Astrocyte (in vitro differentiated cells and primary cell): ENCODE data around the gene PHC2. TPM values are rescaled to one million over a fixed set of nuclear protein-coding genes. Genes with fewer than 3 reads are reported as not detected.

Source experiments
- DNase-seq: peaks from one replicate; pipeline ENCODE4 v3.0.0-alpha.2; 2010; ENCODE audit warnings: low read depth
- FAIRE-seq: peaks from 2 replicates; lab custom pipeline; 2011; peaks lifted over from hg19 to GRCh38; lab: Jason Lieb, UNC
- H2AFZ ChIP-seq: 2 replicates; pipeline ENCODE4 v1.6.0; 2012; ENCODE audit warnings: low read depth, low read length, inconsistent platforms
- H3K27ac ChIP-seq: 2 replicates; pipeline ENCODE4 v1.5.1; 2011; ENCODE audit warnings: low read depth, low read length, inconsistent platforms
- H3K27me3 ChIP-seq: 2 replicates; pipeline ENCODE4 v1.6.0; 2011; ENCODE audit warnings: low read length, inconsistent platforms; ENCODE audit not compliant: insufficient read depth
- H3K36me3 ChIP-seq: 2 replicates; pipeline ENCODE4 v1.5.1; 2011; ENCODE audit warnings: low read length, inconsistent platforms; ENCODE audit not compliant: insufficient read depth
- H3K4me1 ChIP-seq: 2 replicates; pipeline ENCODE4 v1.5.1; 2011; ENCODE audit warnings: low read length, inconsistent platforms; ENCODE audit not compliant: insufficient read depth
- H3K4me2 ChIP-seq: 2 replicates; pipeline ENCODE4 v1.6.0; 2012; ENCODE audit warnings: low read length, inconsistent platforms
- H3K4me3 ChIP-seq: 2 replicates; pipeline ENCODE4 v1.5.1; 2011; ENCODE audit warnings: low read depth, mild to moderate bottlenecking, low read length, inconsistent platforms; ENCODE audit not compliant: insufficient read depth
- H3K79me2 ChIP-seq: 2 replicates; pipeline ENCODE4 v1.6.0; 2012; ENCODE audit warnings: mild to moderate bottlenecking, low read length, inconsistent platforms; ENCODE audit not compliant: insufficient read depth
- H3K9ac ChIP-seq: 2 replicates; pipeline ENCODE4 v1.6.0; 2012; ENCODE audit warnings: mild to moderate bottlenecking, low read length, inconsistent platforms
- H3K9me3 ChIP-seq: 2 replicates; pipeline ENCODE4 v1.5.1; 2012; ENCODE audit warnings: low read depth, mild to moderate bottlenecking, low read length, inconsistent platforms; ENCODE audit not compliant: insufficient read depth
- H4K20me1 ChIP-seq: 2 replicates; pipeline ENCODE4 v1.6.0; 2012; ENCODE audit warnings: low read length, inconsistent platforms; ENCODE audit not compliant: insufficient read depth
- H3K27ac Mint-ChIP-seq: one replicate; pipeline ENCODE4 v1.8.0; 2021; ENCODE audit warnings: mild to moderate bottlenecking, mixed read lengths; ENCODE audit not compliant: unreplicated experiment
- H3K27me3 Mint-ChIP-seq: one replicate; pipeline ENCODE4 v1.8.0; 2021; ENCODE audit warnings: low read depth, mixed read lengths; ENCODE audit not compliant: unreplicated experiment
- H3K36me3 Mint-ChIP-seq: one replicate; pipeline ENCODE4 v1.8.0; 2021; ENCODE audit warnings: low read depth, mixed read lengths; ENCODE audit not compliant: unreplicated experiment
- H3K4me1 Mint-ChIP-seq: one replicate; pipeline ENCODE4 v1.8.0; 2021; ENCODE audit warnings: low read depth, mixed read lengths; ENCODE audit not compliant: unreplicated experiment
- H3K4me3 Mint-ChIP-seq: one replicate; pipeline ENCODE4 v1.8.0; 2021; ENCODE audit warnings: mild to moderate bottlenecking, moderate library complexity, mixed read lengths; ENCODE audit not compliant: unreplicated experiment
- H3K9me3 Mint-ChIP-seq: one replicate; pipeline ENCODE4 v1.8.0; 2021; ENCODE audit warnings: mild to moderate bottlenecking, mixed read lengths; ENCODE audit not compliant: unreplicated experiment
- CTCF ChIP-seq: IDR thresholded peaks from 2 replicates; pipeline ENCODE4 v1.5.1; 2011; ENCODE audit warnings: low read depth, mild to moderate bottlenecking, inconsistent platforms, low read length, moderate library complexity; ENCODE audit not compliant: insufficient read depth
- EZH2 ChIP-seq: IDR thresholded peaks from 2 replicates; pipeline ENCODE4 v1.6.1; 2012; ENCODE audit warnings: mild to moderate bottlenecking, low read length, inconsistent platforms; ENCODE audit not compliant: insufficient read depth
- total RNA-seq: library from RNA; stranded (reverse); gene quantifications from 2 replicates; pipeline ENCODE4 v1.2.1, GENCODE V29; 2021

The PHC2 gene
- total RNA-seq, 1 donor from 2014 or later: 113 TPM

DNA sequence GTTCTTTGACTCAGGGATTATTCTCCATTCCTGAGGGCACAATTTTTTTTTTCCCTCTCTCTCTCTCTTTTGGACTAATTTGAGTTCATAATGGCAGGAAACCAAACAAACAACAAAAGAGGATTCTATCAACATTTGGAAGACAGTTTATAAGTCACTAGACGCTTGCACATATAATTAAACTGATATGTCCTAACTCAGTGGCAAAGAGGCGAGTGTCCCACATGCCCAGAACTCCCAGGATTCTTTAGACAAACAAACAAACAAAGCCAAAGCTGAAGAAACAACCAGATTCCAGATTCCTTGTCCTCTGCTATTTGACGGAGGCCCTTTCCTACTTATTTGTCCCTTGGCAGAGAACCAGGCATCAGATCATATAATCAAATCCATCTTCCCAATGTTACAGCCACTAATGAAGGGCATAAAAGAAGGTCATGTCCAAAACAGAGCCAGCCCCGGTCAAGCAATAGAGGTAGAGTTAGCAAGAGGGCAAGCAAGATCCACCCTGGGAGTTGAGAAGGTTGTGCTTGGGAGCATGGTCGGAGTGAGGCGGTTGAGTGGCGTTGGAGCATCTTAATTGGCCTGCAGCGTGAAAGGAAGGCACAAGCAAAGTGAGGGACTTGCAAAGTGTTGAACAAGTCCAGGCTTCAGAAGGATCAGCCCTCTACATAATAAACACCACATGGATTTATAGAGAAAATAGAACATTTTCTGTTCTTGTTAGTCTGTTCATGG is 144.3 kb downstream of the PHC2 start:
- Histone ChIP-seq H3K9me3 (no peaks in the 10 kb centered on the region), H3K4me1 (no peaks in the 10 kb centered on the region), H3K27me3 (no peaks in the 10 kb centered on the region), H3K27ac (no peak overlapping the region), H3K79me2 (no peaks in the 10 kb centered on the region), H2AFZ (no peak overlapping the region), H3K4me3 (no peak overlapping the region), H3K9ac (no peak overlapping the region), H3K4me2 (no peak overlapping the region), H3K36me3 (peaks cover 12% of the 10 kb centered on the region), H4K20me1 (peaks cover 22% of the 10 kb centered on the region)
- Mint-ChIP-seq H3K9me3 (peaks cover 3% of the 10 kb centered on the region), H3K27ac (peak overlapping the region; percentile 48), H3K4me3 (no peak overlapping the region), H3K27me3 (no peaks in the 10 kb centered on the region), H3K4me1 (no peaks in the 10 kb centered on the region), H3K36me3 (peaks cover 29% of the 10 kb centered on the region)
- TF ChIP-seq EZH2 (no peak), CTCF (no peak)
- FAIRE-seq (no peak), DNase-seq (no peak)

GRCh38 chr1:33284049-33284448 is 146.8 kb downstream of the PHC2 start:
- H3K9me3 Mint-ChIP-seq: peaks cover 2% of the 10 kb centered on the region
- H3K4me3 Mint-ChIP-seq: no peak overlapping the region
- Histone ChIP-seq H2AFZ (no peak overlapping the region), H3K79me2 (no peaks in the 10 kb centered on the region), H3K4me3 (no peak overlapping the region), H3K9me3 (no peaks in the 10 kb centered on the region), H3K9ac (no peak overlapping the region), H3K4me2 (no peak overlapping the region), H3K36me3 (peaks cover 20% of the 10 kb centered on the region), H3K4me1 (no peaks in the 10 kb centered on the region), H4K20me1 (peaks cover 14% of the 10 kb centered on the region), H3K27ac (no peak overlapping the region), H3K27me3 (no peaks in the 10 kb centered on the region)
- H3K36me3 Mint-ChIP-seq: peaks cover 22% of the 10 kb centered on the region
- DNase-seq (no peak), FAIRE-seq (no peak)
- no peaks in the 10 kb centered on the region for H3K27me3 Mint-ChIP-seq
- no peak overlapping the region for H3K27ac Mint-ChIP-seq
- H3K4me1 Mint-ChIP-seq: no peaks in the 10 kb centered on the region
- TF ChIP-seq CTCF (no peak), EZH2 (no peak)

GRCh38 chr1:33282791-33283190 is 148.1 kb downstream of the PHC2 start:
- FAIRE-seq: no peak
- peaks cover 15% of the 10 kb centered on the region for H3K36me3 Mint-ChIP-seq
- H3K36me3 ChIP-seq: peaks cover 27% of the 10 kb centered on the region

More at GRCh38 chr1:33282791-33283190, 148.1 kb downstream of the PHC2 start:
- Histone ChIP-seq H3K9me3 (no peaks in the 10 kb centered on the region), H2AFZ (no peak overlapping the region), H3K9ac (no peak overlapping the region), H3K27ac (no peak overlapping the region), H3K27me3 (no peaks in the 10 kb centered on the region), H4K20me1 (peaks cover 6% of the 10 kb centered on the region), H3K4me3 (no peak overlapping the region), H3K4me1 (no peaks in the 10 kb centered on the region), H3K4me2 (no peak overlapping the region), H3K79me2 (no peaks in the 10 kb centered on the region)
- H3K27ac Mint-ChIP-seq: no peak overlapping the region
- DNase-seq: no peak
- no peak overlapping the region for H3K4me3 Mint-ChIP-seq
- no peaks in the 10 kb centered on the region for H3K9me3 Mint-ChIP-seq
- H3K27me3 Mint-ChIP-seq: no peaks in the 10 kb centered on the region
- no peaks in the 10 kb centered on the region for H3K4me1 Mint-ChIP-seq
- no peak for TF ChIP-seq EZH2
- no peak for TF ChIP-seq CTCF
